Endothelial cell (in vitro differentiated cells): ENCODE data around the gene TMEM176A. TPM values are rescaled to one million over a fixed set of nuclear protein-coding genes. Genes with fewer than 3 reads are reported as not detected.

Experiments
- DNase-seq: peaks from one replicate; pipeline ENCODE4 v3.0.0; 2021; ENCODE audit warnings: low spot score
- H3K27ac Mint-ChIP-seq: one replicate; pipeline ENCODE4 v1.8.0; 2021; ENCODE audit warnings: mixed read lengths, inconsistent platforms; ENCODE audit not compliant: unreplicated experiment
- H3K27me3 Mint-ChIP-seq: one replicate; pipeline ENCODE4 v1.8.0; 2021; ENCODE audit warnings: mild to moderate bottlenecking, moderate library complexity, mixed read lengths, inconsistent platforms; ENCODE audit not compliant: unreplicated experiment
- H3K36me3 Mint-ChIP-seq: one replicate; pipeline ENCODE4 v1.8.0; 2021; ENCODE audit warnings: mild to moderate bottlenecking, low read depth, mixed read lengths, inconsistent platforms; ENCODE audit not compliant: unreplicated experiment
- H3K4me1 Mint-ChIP-seq: one replicate; pipeline ENCODE4 v1.8.0; 2021; ENCODE audit warnings: mild to moderate bottlenecking, mixed read lengths, inconsistent platforms; ENCODE audit not compliant: unreplicated experiment
- H3K4me3 Mint-ChIP-seq: one replicate; pipeline ENCODE4 v1.8.0; 2021; ENCODE audit warnings: mild to moderate bottlenecking, mixed read lengths, inconsistent platforms; ENCODE audit not compliant: unreplicated experiment
- H3K9me3 Mint-ChIP-seq: one replicate; pipeline ENCODE4 v1.8.0; 2021; ENCODE audit warnings: mixed read lengths, inconsistent platforms; ENCODE audit not compliant: unreplicated experiment
- CTCF ChIP-seq: fragments of 200-600 bp; sonication (generic); IDR thresholded peaks from one replicate; pipeline ENCODE4 v1.5.0; 2021; ENCODE audit warnings: antibody characterized with exemption; ENCODE audit not compliant: unreplicated experiment
- total RNA-seq: library from RNA; stranded (reverse); fragmentation: NEBNext Ultra II Directional; extraction: Animal tissue kit (Norgen Biotek cat#: 25700); gene quantifications from one replicate; pipeline ENCODE4 v1.2.1, GENCODE V29; 2021; ENCODE audit not compliant: unreplicated experiment

The TMEM176A gene
- total RNA-seq, 1 donor from 2014 or later: 1.3 TPM

GRCh38 chr7:150787321-150788281 lies 13.0 kb upstream of the TMEM176A start:
- Mint-ChIP-seq H3K36me3 (peaks cover 3% of the 10 kb centered on the region), H3K4me1 (peaks cover 64% of the 10 kb centered on the region), H3K27me3 (peaks cover 2% of the 10 kb centered on the region), H3K9me3 (no peaks in the 10 kb centered on the region), H3K4me3 (no peak overlapping the region), H3K27ac (no peak overlapping the region)
- no peak for DNase-seq
- no peak for TF ChIP-seq CTCF

- Mint-ChIP-seq H3K36me3 (peaks cover 3% of the 10 kb centered on the region), H3K4me3 (no peak overlapping the region), H3K4me1 (peaks cover 64% of the 10 kb centered on the region), H3K9me3 (no peaks in the 10 kb centered on the region), H3K27me3 (peaks cover 2% of the 10 kb centered on the region), H3K27ac (no peak overlapping the region)
- TF ChIP-seq CTCF: no peak
- DNase-seq: no peak
These were observed 11.9 kb upstream of the TMEM176A start for GRCh38 chr7:150788474-150789269.

DNA sequence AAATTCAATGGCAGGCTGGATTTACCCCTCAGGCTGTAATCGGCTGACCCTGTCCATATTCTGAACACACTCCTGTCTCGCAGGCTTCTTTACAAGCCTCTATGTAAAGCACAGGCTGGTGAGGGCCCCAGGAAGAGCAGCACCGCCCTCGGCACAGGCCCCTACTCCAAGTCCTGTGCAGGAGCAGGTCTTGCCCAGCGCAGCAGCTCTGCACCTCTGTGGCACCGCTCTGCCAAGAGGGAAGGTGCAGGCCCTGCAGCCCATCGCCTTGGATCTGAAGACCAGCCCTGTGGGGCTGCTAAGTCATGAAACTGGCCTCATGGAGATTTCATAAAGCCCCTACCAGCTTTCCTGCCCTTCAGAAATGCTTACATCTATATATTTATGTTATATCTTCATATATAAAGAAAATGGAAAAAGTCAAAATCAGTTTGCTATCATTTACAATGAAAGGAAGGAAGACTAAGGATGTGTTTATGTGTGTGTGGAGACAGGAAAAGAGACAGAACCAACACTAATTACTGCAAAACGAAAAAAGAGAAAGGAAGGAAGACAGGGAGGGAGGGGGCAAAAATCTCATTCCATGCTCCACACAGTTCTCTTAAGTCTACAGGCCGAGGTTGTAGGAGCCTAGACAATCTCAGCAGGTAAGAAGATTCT lies 10.0 kb upstream of the TMEM176A start:
- Mint-ChIP-seq H3K4me3 (no peak overlapping the region), H3K4me1 (peaks cover 49% of the 10 kb centered on the region), H3K27ac (peak overlapping the region; percentile 50), H3K9me3 (no peaks in the 10 kb centered on the region), H3K27me3 (peaks cover 2% of the 10 kb centered on the region), H3K36me3 (peaks cover 3% of the 10 kb centered on the region)
- no peak for TF ChIP-seq CTCF
- DNase-seq: no peak

GRCh38 chr7:150791304-150791703 lies 9.3 kb upstream of the TMEM176A start:
- H3K4me3 Mint-ChIP-seq: peak overlapping the region; percentile 29
- H3K27me3 Mint-ChIP-seq: peaks cover 2% of the 10 kb centered on the region
- peaks cover 43% of the 10 kb centered on the region for H3K4me1 Mint-ChIP-seq
- H3K9me3 Mint-ChIP-seq: no peaks in the 10 kb centered on the region
- no peak for DNase-seq
- peaks cover 6% of the 10 kb centered on the region for H3K36me3 Mint-ChIP-seq
- no peak for TF ChIP-seq CTCF
- H3K27ac Mint-ChIP-seq: peak overlapping the region; percentile 50
